Endodermal cell (in vitro differentiated cells): ENCODE results near the gene PCSK6. TPM values are rescaled to one million over a fixed set of nuclear protein-coding genes. Genes with fewer than 3 reads are reported as not detected.

Experiments
- DNase-seq: peaks from one replicate; pipeline ENCODE4 v3.0.0-alpha.2; 2017
- H3K27ac ChIP-seq: 2 replicates; pipeline ENCODE4 v1.5.1; 2013; ENCODE audit warnings: mild to moderate bottlenecking, low read depth, low read length, moderate library complexity
- H3K27me3 ChIP-seq: 2 replicates; pipeline ENCODE4 v1.6.1; 2013; ENCODE audit warnings: mild to moderate bottlenecking, low read length, moderate library complexity; ENCODE audit not compliant: insufficient read depth, control insufficient read depth, poor library complexity, severe bottlenecking
- H3K36me3 ChIP-seq: 2 replicates; pipeline ENCODE4 v1.7.0; 2013; ENCODE audit warnings: mild to moderate bottlenecking, low read length, moderate library complexity; ENCODE audit not compliant: control insufficient read depth, insufficient read depth
- H3K4me1 ChIP-seq: one replicate; pipeline ENCODE4 v1.7.0; 2013; ENCODE audit warnings: low read length; ENCODE audit not compliant: control insufficient read depth, insufficient read depth
- H3K4me3 ChIP-seq: 2 replicates; pipeline ENCODE4 v1.5.1; 2013; ENCODE audit warnings: mild to moderate bottlenecking, low read length, moderate library complexity
- H3K9ac ChIP-seq: 2 replicates; pipeline ENCODE4 v1.6.1; 2013; ENCODE audit warnings: mild to moderate bottlenecking, low read length, moderate library complexity; ENCODE audit not compliant: poor library complexity, severe bottlenecking; ENCODE audit errors: extremely low read depth
- H3K9me3 ChIP-seq: 2 replicates; pipeline ENCODE4 v1.6.1; 2013; ENCODE audit warnings: mild to moderate bottlenecking, low read length, moderate library complexity; ENCODE audit not compliant: control insufficient read depth
- H3K27ac Mint-ChIP-seq: 2 replicates; pipeline ENCODE4 v1.8.0; 2020; ENCODE audit warnings: mixed read lengths
- H3K27me3 Mint-ChIP-seq: 2 replicates; pipeline ENCODE4 v1.8.0; 2021; ENCODE audit warnings: mild to moderate bottlenecking, mixed read lengths; ENCODE audit not compliant: insufficient read depth
- H3K36me3 Mint-ChIP-seq: 2 replicates; pipeline ENCODE4 v1.8.0; 2020; ENCODE audit warnings: low read depth, mixed read lengths
- H3K4me1 Mint-ChIP-seq: 2 replicates; pipeline ENCODE4 v1.8.0; 2020; ENCODE audit warnings: mixed read lengths
- H3K4me3 Mint-ChIP-seq: 2 replicates; pipeline ENCODE4 v1.8.0; 2020; ENCODE audit warnings: mild to moderate bottlenecking, moderate library complexity, mixed read lengths
- H3K9me3 Mint-ChIP-seq: 2 replicates; pipeline ENCODE4 v1.8.0; 2020; ENCODE audit warnings: mild to moderate bottlenecking, mixed read lengths
- WGBS, 2 experiments: methylation state at CpG; one replicate each; pipeline versions ENCODE4 v1.1.5 to v1.1.7; 2013; ENCODE audit warnings: missing lambda C conversion rate in 2 of 2, mixed read lengths in 1 of 2; ENCODE audit not compliant: insufficient coverage in 1 of 2, insufficient read length in 1 of 2; 5-methylcytosine and 5-hydroxymethylcytosine counted together
- total RNA-seq, 2 donors: library from RNA; stranded (reverse); fragmentation: NEBNext Ultra II Directional in 1 of 2; extraction: Animal tissue kit (Norgen Biotek cat#: 25700) in 1 of 2; gene quantifications; 2 replicates in 1 of 2; 3 replicates in 1 of 2; pipeline ENCODE4 v1.2.1, GENCODE V29; 2021
- TF ChIP-seq, protein P1 (sequence below): fragments of 200-600 bp; sonication (generic); conservative IDR thresholded peaks from 2 replicates; pipeline ENCODE4 v1.5.0; 2021; ENCODE audit warnings: antibody characterized with exemption, mild to moderate bottlenecking

PCSK6 gene
- total RNA-seq, 2 donors from 2014 or later, result 6.6 to 9.8 TPM

DNA sequence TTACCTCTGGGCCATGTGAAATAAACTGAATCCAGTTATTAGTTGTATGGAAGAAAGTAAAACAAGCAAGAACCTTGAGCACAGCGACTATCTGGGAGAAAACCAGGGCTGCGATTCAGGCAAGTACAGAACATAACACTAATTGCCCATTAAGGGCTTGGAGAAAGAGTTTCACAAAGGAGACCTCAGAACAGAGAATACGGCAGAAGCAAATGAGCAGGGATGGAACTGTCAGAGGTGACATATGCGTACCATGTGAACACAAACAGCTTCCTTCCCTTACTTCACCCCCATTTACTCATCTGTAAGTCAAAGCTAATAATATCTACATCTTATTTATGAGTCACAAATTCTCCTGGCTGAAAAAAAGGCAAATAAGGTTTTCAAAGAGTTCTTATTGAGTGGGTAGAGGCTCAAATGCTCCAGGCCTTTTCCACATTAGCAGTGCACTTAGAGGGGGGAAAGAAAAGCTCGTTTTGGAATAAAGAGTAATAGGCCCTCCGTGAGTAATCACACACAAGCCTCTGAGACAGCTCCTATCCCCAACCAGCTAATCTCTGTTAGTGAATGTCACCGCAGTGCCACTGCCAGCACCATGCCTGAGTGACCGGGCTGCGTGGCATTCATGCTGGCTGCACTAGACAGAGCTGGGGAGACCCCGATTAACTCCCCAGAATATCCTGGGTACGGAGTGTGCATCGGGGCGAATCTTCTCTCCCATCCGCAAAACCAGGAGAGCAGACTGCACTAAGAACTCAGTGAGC lies 2.6 kb downstream of the PCSK6 start:
- no peaks in the 10 kb centered on the region for H3K4me1 Mint-ChIP-seq
- no peak overlapping the region for H3K4me3 Mint-ChIP-seq
- H3K9me3 Mint-ChIP-seq, result no peaks in the 10 kb centered on the region
- H3K36me3 ChIP-seq, result no peaks in the 10 kb centered on the region
- H3K4me3 ChIP-seq, result no peak overlapping the region
- DNase-seq, result peak; percentile 22
- H3K27ac ChIP-seq, result no peak overlapping the region
- TF ChIP-seq, protein P1, sequence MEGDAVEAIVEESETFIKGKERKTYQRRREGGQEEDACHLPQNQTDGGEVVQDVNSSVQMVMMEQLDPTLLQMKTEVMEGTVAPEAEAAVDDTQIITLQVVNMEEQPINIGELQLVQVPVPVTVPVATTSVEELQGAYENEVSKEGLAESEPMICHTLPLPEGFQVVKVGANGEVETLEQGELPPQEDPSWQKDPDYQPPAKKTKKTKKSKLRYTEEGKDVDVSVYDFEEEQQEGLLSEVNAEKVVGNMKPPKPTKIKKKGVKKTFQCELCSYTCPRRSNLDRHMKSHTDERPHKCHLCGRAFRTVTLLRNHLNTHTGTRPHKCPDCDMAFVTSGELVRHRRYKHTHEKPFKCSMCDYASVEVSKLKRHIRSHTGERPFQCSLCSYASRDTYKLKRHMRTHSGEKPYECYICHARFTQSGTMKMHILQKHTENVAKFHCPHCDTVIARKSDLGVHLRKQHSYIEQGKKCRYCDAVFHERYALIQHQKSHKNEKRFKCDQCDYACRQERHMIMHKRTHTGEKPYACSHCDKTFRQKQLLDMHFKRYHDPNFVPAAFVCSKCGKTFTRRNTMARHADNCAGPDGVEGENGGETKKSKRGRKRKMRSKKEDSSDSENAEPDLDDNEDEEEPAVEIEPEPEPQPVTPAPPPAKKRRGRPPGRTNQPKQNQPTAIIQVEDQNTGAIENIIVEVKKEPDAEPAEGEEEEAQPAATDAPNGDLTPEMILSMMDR, result no peak
- no peak overlapping the region for H3K9ac ChIP-seq
- H3K36me3 Mint-ChIP-seq, result no peaks in the 10 kb centered on the region
- peaks cover 43% of the 10 kb centered on the region for H3K27me3 Mint-ChIP-seq
- H3K9me3 ChIP-seq, result no peaks in the 10 kb centered on the region
- no peak overlapping the region for H3K27ac Mint-ChIP-seq
- H3K4me1 ChIP-seq, result no peaks in the 10 kb centered on the region
- H3K27me3 ChIP-seq, result peaks cover 22% of the 10 kb centered on the region
- WGBS, 2 experiments, result 95 to 97% methylated on average over 10 to 14 of the region's 14 CpGs

DNA sequence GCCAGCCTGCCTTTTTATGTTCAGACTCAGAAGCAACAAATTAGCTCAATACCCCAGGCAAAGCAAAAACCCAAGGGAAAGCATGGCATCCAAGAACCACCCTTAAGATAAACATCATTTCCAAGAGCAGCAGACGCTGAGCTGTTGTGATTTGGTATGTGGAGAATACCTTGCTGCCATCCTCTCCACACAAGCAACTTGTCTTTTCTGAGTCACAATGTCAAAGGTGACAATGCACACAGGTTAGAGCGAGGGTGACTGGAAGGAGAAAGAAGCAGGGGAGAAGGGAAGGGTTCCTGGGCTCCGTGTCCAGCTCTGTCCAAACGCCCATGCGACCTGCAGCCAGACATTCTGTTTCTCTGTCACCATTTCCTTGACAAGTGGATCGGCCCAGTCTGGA lies 6.0 kb downstream of the PCSK6 start:
- Mint-ChIP-seq H3K9me3 (no peaks in the 10 kb centered on the region), H3K27me3 (peaks cover 27% of the 10 kb centered on the region), H3K4me1 (no peaks in the 10 kb centered on the region), H3K4me3 (no peak overlapping the region), H3K27ac (no peak overlapping the region), H3K36me3 (no peaks in the 10 kb centered on the region)
- WGBS, 2 experiments, result 80 to 92% methylated on average over 1 to 6 of the region's 6 CpGs
- TF ChIP-seq, protein P1, result no peak
- Histone ChIP-seq H3K27ac (no peak overlapping the region), H3K27me3 (peaks cover 18% of the 10 kb centered on the region), H3K9me3 (no peaks in the 10 kb centered on the region), H3K4me3 (no peak overlapping the region), H3K4me1 (no peaks in the 10 kb centered on the region), H3K36me3 (no peaks in the 10 kb centered on the region), H3K9ac (no peak overlapping the region)
- DNase-seq, result no peak

GRCh38 chr15:101482526-101483371 lies 6.8 kb downstream of the PCSK6 start:
- WGBS, 2 experiments, result 93 to 96% methylated on average over 19 to 21 of the region's 21 CpGs
- Histone ChIP-seq H3K36me3 (no peaks in the 10 kb centered on the region), H3K4me3 (no peak overlapping the region), H3K27me3 (peaks cover 11% of the 10 kb centered on the region), H3K27ac (no peak overlapping the region), H3K4me1 (peaks cover 5% of the 10 kb centered on the region), H3K9me3 (no peaks in the 10 kb centered on the region), H3K9ac (no peak overlapping the region)
- Mint-ChIP-seq H3K27me3 (peaks cover 21% of the 10 kb centered on the region), H3K9me3 (no peaks in the 10 kb centered on the region), H3K4me1 (peaks cover 4% of the 10 kb centered on the region), H3K36me3 (no peaks in the 10 kb centered on the region), H3K27ac (no peak overlapping the region), H3K4me3 (no peak overlapping the region)
- TF ChIP-seq, protein P1, result no peak
- DNase-seq, result peak; percentile 33
